Erythroblast (primary cell): ENCODE data around the gene ADCY1.

ENCODE experiments used
- GATA1 ChIP-seq: IDR thresholded peaks from 2 replicates; pipeline ENCODE4 v1.6.1; 2011; ENCODE audit warnings: low read depth, mild to moderate bottlenecking, control low read depth, low read length, moderate library complexity
- POLR2A ChIP-seq: IDR thresholded peaks from 2 replicates; pipeline ENCODE4 v1.6.1; 2011; ENCODE audit warnings: mild to moderate bottlenecking, low read length

DNA sequence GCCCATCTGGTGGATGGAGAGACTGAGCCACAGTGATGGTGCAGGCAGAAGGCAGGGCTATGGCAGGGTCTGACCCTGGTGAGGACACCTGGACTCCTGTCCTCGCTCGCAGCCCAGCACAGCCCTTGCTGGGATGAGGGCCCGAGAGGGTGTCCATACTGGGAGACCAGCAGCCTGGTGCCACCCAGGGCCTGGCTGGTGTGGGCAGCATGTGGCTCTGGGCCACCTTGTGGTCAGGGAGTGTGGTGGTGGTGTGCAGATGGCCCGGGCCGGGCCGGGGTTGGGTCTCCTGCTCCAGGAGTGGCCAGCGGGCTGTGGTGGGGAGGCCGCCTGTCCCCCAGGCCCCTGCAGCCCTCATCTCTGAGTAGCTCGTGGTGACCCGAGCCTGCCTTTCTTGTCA, 14.9 kb downstream of the ADCY1 start:
- TF ChIP-seq POLR2A, result no peak
- no peak for TF ChIP-seq GATA1
